ENCODE measurements around the gene TRIM10. TPM values are rescaled to one million over a fixed set of nuclear protein-coding genes. Genes with fewer than 3 reads are reported as not detected.

TRIM10 gene
- 1 to 10 TPM in 2 of 4 donors, under 1 TPM in 2; 0.76 to 1.6 (median 1.1) TPM for total RNA-seq

- Histone ChIP-seq H3K9me3 (no peaks in the 10 kb centered on the region), H3K27ac (no peak within 1 kb of the TSS), H3K4me1 (peaks cover under 1% of the 10 kb centered on the region), H3K27me3 (peaks cover 6% of the 10 kb centered on the region), H3K36me3 (no peaks in the 10 kb centered on the region), H3K4me3 (no peak within 1 kb of the TSS)
- WGBS, result 82% methylated on average over 3 of the region's 4 CpGs
- TF ChIP-seq POLR2A (IDR thresholded peaks at IDR 0.05), result no peak
- TF ChIP-seq, protein P1, sequence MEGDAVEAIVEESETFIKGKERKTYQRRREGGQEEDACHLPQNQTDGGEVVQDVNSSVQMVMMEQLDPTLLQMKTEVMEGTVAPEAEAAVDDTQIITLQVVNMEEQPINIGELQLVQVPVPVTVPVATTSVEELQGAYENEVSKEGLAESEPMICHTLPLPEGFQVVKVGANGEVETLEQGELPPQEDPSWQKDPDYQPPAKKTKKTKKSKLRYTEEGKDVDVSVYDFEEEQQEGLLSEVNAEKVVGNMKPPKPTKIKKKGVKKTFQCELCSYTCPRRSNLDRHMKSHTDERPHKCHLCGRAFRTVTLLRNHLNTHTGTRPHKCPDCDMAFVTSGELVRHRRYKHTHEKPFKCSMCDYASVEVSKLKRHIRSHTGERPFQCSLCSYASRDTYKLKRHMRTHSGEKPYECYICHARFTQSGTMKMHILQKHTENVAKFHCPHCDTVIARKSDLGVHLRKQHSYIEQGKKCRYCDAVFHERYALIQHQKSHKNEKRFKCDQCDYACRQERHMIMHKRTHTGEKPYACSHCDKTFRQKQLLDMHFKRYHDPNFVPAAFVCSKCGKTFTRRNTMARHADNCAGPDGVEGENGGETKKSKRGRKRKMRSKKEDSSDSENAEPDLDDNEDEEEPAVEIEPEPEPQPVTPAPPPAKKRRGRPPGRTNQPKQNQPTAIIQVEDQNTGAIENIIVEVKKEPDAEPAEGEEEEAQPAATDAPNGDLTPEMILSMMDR (IDR thresholded peaks at IDR 0.05), result no peak
- no peak for TF ChIP-seq POLR2AphosphoS5 (IDR thresholded peaks at IDR 0.05)
- no peak for TF ChIP-seq EP300 (IDR thresholded peaks at IDR 0.05)
- DNase-seq (ENCODE audit: low spot score in 2 of 2), result no peak
These were observed at the start of gene TRIM10 for GRCh38 chr6:30160785-30161531. TSS of gene TRIM10 (minus strand) at chr6:30161211. CDS start at chr6:30160858, 353 bp downstream.

DNA sequence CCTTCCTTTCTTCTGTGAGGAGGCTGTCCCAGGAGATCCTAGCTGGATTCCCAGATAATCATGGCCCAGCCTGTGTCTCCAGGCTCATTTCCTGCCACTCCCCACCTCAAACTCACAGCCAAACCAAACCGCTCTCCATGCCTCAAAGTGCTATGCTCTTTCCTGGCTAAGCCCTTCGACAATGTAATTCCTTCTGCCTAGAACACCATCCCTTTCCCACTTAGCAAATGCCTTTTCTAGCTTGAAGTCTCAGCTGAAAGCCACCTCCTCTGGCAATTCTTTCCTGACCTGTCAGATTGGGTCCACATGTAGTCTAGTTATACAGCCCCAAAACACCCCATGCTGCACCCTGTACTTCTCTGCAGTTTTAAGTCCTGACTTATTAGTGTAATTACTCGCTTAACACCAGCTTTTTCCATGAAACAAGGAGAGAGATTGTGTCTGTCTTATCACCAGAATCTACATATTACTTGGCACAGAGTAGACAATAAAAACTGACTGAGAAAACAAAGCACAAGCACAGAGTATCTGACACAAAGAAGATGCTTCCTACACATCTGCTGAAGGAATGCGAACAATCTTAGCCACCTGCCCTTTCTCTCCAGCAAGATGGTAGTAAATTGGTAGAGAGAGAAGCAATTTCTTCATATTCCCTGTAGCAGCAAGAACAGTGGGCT is 46.7 kb upstream of the TRIM10 start:
- peaks cover 65% of the 10 kb centered on the region for H3K4me1 ChIP-seq
- DNase-seq (ENCODE audit: low spot score in 2 of 2), result no peak
- TF ChIP-seq, protein P1 (IDR thresholded peaks at IDR 0.05), result no peak
- TF ChIP-seq POLR2AphosphoS5 (IDR thresholded peaks at IDR 0.05), result no peak
- TF ChIP-seq EP300 (IDR thresholded peaks at IDR 0.05), result no peak
- TF ChIP-seq POLR2A (IDR thresholded peaks at IDR 0.05), result no peak

DNA sequence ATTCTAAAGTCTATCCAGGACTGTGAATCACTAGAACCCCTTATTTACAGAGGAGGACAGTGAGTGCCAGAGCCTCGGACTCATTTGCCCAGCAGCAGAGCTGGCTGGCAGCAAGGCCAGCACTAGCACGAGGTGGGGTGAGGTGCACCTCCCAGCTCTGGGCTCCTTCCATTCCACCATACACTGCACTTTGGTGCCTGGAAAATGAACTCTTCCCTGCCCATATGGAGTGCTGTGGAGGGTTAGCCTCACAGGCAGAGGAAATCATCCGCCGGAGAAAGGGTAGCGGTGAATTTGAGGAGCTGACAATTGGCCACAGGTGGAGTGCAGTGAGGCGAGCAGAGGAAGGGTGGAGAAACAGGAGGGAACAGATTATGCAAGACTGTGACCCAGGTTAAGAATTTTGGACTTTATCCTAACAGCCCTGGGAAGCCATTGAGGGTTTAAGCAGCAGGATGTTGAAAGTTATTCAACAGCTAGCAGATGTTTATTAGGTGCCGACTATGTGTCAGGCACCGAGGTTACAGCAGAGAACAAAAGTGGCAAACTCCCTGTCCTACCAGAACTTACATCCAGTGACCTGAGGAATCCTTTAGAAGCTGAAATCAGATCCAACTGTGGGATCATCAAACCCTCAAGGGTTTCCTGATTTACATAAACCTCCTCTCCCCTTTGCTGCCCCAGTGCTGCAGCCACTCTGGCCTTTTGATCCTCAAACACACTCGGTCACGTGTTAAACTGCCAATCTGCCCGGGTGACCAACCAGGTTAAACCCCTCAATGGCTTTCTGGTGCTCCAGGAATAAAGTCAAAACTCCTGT is 46.0 kb upstream of the TRIM10 start:
- H3K4me3 ChIP-seq, result no peak overlapping the region
- no peaks in the 10 kb centered on the region for H3K27me3 ChIP-seq
- no peak for TF ChIP-seq POLR2A (IDR thresholded peaks at IDR 0.05)
- peak overlapping the region; percentile 13 for H3K27ac ChIP-seq
- no peak for DNase-seq (ENCODE audit: low spot score in 2 of 2)
- no peaks in the 10 kb centered on the region for H3K9me3 ChIP-seq
- no peaks in the 10 kb centered on the region for H3K36me3 ChIP-seq
- peaks cover 64% of the 10 kb centered on the region for H3K4me1 ChIP-seq
- WGBS, result 32% methylated on average over 11 of the region's 11 CpGs

More for the DNA sequence above, 46.7 kb upstream of the TRIM10 start:
- Histone ChIP-seq H3K4me3 (no peak overlapping the region), H3K9me3 (no peaks in the 10 kb centered on the region), H3K27ac (peak overlapping the region; percentile 13), H3K36me3 (no peaks in the 10 kb centered on the region), H3K27me3 (no peaks in the 10 kb centered on the region)
- 25% methylated on average over 4 of the region's 4 CpGs for WGBS

DNA sequence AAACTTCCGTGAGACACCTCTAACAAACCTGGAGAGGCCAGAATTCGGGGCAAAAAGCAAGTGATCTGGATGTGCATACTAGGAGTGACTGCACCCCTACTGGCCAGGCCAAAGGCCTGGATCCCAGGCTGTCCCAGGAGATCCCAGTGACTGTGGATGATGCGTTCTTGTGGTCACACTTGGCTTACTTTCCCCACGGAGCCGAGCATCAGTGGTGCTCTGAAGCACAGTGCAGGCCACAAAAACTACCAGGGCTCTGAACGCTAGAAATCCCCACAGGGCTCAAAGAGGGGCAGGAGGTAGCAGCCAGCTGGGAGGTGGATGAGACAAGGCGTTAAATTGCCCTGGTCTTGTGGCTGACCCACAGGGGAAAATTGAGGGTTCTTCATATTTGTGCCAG is 45.1 kb upstream of the TRIM10 start:
- Histone ChIP-seq H3K27ac (no peak overlapping the region), H3K27me3 (no peaks in the 10 kb centered on the region), H3K4me1 (peaks cover 64% of the 10 kb centered on the region), H3K36me3 (no peaks in the 10 kb centered on the region), H3K4me3 (no peak overlapping the region), H3K9me3 (no peaks in the 10 kb centered on the region)
- DNase-seq (ENCODE audit: low spot score in 2 of 2), result no peak
- 65% methylated on average over 7 of the region's 7 CpGs for WGBS
- TF ChIP-seq POLR2A (IDR thresholded peaks at IDR 0.05), result no peak
- TF ChIP-seq EP300 (IDR thresholded peaks at IDR 0.05), result no peak
- no peak for TF ChIP-seq POLR2AphosphoS5 (IDR thresholded peaks at IDR 0.05)
- TF ChIP-seq, protein P1 (IDR thresholded peaks at IDR 0.05), result no peak

GRCh38 chr6:30204116-30204515 is 43.1 kb upstream of the TRIM10 start:
- no peak for DNase-seq (ENCODE audit: low spot score in 2 of 2)
- peaks cover 11% of the 10 kb centered on the region for H3K36me3 ChIP-seq
- H3K27ac ChIP-seq, result no peak overlapping the region
- H3K4me1 ChIP-seq, result peaks cover 49% of the 10 kb centered on the region
- TF ChIP-seq, protein P1 (IDR thresholded peaks at IDR 0.05), result no peak
- TF ChIP-seq POLR2A (IDR thresholded peaks at IDR 0.05) (no peak), EP300 (IDR thresholded peaks at IDR 0.05) (no peak), POLR2AphosphoS5 (IDR thresholded peaks at IDR 0.05) (no peak)
- 100% methylated on average over 1 of the region's 1 CpG for WGBS
- H3K4me3 ChIP-seq, result no peak overlapping the region
- no peaks in the 10 kb centered on the region for H3K9me3 ChIP-seq
- H3K27me3 ChIP-seq, result no peaks in the 10 kb centered on the region

Measured in suprapubic skin (tissue), 4 donors.